Nephron (organoid): ENCODE results near the gene VWA8.
"Not testable (repeated sequence)": the region's sequence is repeated elsewhere in the genome, so short reads cannot be mapped to it uniquely, and the experiment has no call there.

Experiments
- H3K27ac Mint-ChIP-seq, 3 experiments: 2 replicates each; pipeline ENCODE4 v1.8.0; 2020; ENCODE audit warnings: mixed read lengths in 3 of 3, mild to moderate bottlenecking in 2 of 3, moderate library complexity in 1 of 3
- H3K27me3 Mint-ChIP-seq: 2 replicates; pipeline ENCODE4 v1.8.0; 2021; ENCODE audit warnings: low read depth, mild to moderate bottlenecking, moderate library complexity, mixed read lengths
- H3K36me3 Mint-ChIP-seq: 2 replicates; pipeline ENCODE4 v1.8.0; 2020; ENCODE audit warnings: low read depth, mixed read lengths
- H3K4me1 Mint-ChIP-seq: 2 replicates; pipeline ENCODE4 v1.8.0; 2020; ENCODE audit warnings: mixed read lengths
- H3K4me3 Mint-ChIP-seq, 3 experiments: 2 replicates each; pipeline ENCODE4 v1.8.0; 2020; ENCODE audit warnings: mild to moderate bottlenecking in 3 of 3, mixed read lengths in 3 of 3, moderate library complexity in 2 of 3
- H3K9me3 Mint-ChIP-seq: 2 replicates; pipeline ENCODE4 v1.8.0; 2020; ENCODE audit warnings: mixed read lengths
- TF ChIP-seq, protein P1 (sequence below), 3 experiments: fragments of 200-600 bp; sonication (generic); IDR thresholded peaks; one replicate each; pipeline ENCODE4 v1.5.0; 2021; ENCODE audit warnings: antibody characterized with exemption in 3 of 3; ENCODE audit not compliant: unreplicated experiment in 3 of 3

VWA8 gene

GRCh38 chr13:41650706-41651105 is 310.2 kb downstream of the VWA8 start:
- H3K4me3 Mint-ChIP-seq: no peak overlapping the region
- H3K4me1 Mint-ChIP-seq: peaks cover 9% of the 10 kb centered on the region
- no peaks in the 10 kb centered on the region for H3K9me3 Mint-ChIP-seq
- TF ChIP-seq, protein P1, sequence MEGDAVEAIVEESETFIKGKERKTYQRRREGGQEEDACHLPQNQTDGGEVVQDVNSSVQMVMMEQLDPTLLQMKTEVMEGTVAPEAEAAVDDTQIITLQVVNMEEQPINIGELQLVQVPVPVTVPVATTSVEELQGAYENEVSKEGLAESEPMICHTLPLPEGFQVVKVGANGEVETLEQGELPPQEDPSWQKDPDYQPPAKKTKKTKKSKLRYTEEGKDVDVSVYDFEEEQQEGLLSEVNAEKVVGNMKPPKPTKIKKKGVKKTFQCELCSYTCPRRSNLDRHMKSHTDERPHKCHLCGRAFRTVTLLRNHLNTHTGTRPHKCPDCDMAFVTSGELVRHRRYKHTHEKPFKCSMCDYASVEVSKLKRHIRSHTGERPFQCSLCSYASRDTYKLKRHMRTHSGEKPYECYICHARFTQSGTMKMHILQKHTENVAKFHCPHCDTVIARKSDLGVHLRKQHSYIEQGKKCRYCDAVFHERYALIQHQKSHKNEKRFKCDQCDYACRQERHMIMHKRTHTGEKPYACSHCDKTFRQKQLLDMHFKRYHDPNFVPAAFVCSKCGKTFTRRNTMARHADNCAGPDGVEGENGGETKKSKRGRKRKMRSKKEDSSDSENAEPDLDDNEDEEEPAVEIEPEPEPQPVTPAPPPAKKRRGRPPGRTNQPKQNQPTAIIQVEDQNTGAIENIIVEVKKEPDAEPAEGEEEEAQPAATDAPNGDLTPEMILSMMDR (IDR thresholded peaks at IDR 0.05; ENCODE audit: unreplicated experiment in 3 of 3): no peak
- peaks cover 11% of the 10 kb centered on the region for H3K36me3 Mint-ChIP-seq
- H3K27ac Mint-ChIP-seq: no peak overlapping the region
- no peaks in the 10 kb centered on the region for H3K27me3 Mint-ChIP-seq

- TF ChIP-seq, protein P1 (IDR thresholded peaks at IDR 0.05; ENCODE audit: unreplicated experiment in 3 of 3): peak; percentile 30 to 36 (median 32)
- no peak overlapping the region for H3K27ac Mint-ChIP-seq
- peaks cover 18% of the 10 kb centered on the region for H3K4me1 Mint-ChIP-seq
- H3K27me3 Mint-ChIP-seq: no peaks in the 10 kb centered on the region
- H3K9me3 Mint-ChIP-seq: no peaks in the 10 kb centered on the region
- no peak overlapping the region for H3K4me3 Mint-ChIP-seq
- peaks cover 9% of the 10 kb centered on the region for H3K36me3 Mint-ChIP-seq
Observed at GRCh38 chr13:41649659-41650058, 311.2 kb downstream of the VWA8 start.

DNA sequence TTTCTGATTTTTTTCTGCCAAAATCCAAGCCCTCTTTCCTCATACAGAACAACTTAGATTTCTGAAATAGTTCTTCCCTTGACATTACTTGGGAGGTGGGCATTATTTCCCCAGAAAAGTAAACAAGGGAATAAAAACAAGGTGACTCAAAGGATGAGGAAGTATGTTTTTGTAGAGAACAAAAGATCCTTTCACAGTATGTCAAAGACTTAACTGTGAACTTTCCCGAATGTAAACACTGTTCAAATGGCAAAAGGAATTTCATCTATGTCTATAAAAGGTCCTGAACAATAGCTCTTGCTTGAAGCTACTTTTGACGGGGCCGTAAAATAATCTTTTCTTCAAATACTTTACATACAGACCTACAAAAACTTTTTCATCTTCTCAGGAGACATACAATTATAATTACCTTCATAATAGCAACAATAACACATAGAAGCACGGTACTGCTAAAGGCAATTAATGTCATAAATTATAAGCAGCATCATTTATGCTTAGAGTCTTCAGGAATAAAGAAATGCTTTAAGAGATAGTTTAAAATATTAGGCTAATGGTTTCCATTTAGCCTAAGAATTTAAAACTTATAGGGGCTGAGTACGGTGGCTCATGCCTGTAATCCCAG is 312.5 kb downstream of the VWA8 start:
- Mint-ChIP-seq H3K27ac (peak overlapping the region; percentile 68 to 78 (median 68)), H3K4me1 (peaks cover 24% of the 10 kb centered on the region), H3K9me3 (no peaks in the 10 kb centered on the region), H3K4me3 (no peak overlapping the region), H3K27me3 (no peaks in the 10 kb centered on the region), H3K36me3 (no peaks in the 10 kb centered on the region)
- TF ChIP-seq, protein P1 (IDR thresholded peaks at IDR 0.05; ENCODE audit: unreplicated experiment in 3 of 3): no peak

- H3K9me3 Mint-ChIP-seq, H3K36me3 Mint-ChIP-seq, H3K4me3 Mint-ChIP-seq, H3K27me3 Mint-ChIP-seq: not testable (repeated sequence)
- Mint-ChIP-seq H3K27ac (peak overlapping the region; percentile 1 to 68 (median 68)), H3K4me1 (peaks cover 29% of the 10 kb centered on the region)
Observed at GRCh38 chr13:41647699-41648313, 313.1 kb downstream of the VWA8 start.

- H3K9me3 Mint-ChIP-seq: no peaks in the 10 kb centered on the region
- TF ChIP-seq, protein P1 (IDR thresholded peaks at IDR 0.05; ENCODE audit: unreplicated experiment in 3 of 3): no peak
- no peaks in the 10 kb centered on the region for H3K36me3 Mint-ChIP-seq
- H3K4me1 Mint-ChIP-seq: peaks cover 42% of the 10 kb centered on the region
- no peak overlapping the region for H3K4me3 Mint-ChIP-seq
- no peaks in the 10 kb centered on the region for H3K27me3 Mint-ChIP-seq
- H3K27ac Mint-ChIP-seq: peak overlapping the region; percentile 15 to 86 (median 53)
Observed at GRCh38 chr13:41645331-41645730, 315.6 kb downstream of the VWA8 start.

- Mint-ChIP-seq H3K4me1 (peaks cover 48% of the 10 kb centered on the region), H3K27me3 (no peaks in the 10 kb centered on the region), H3K9me3 (no peaks in the 10 kb centered on the region), H3K36me3 (no peaks in the 10 kb centered on the region), H3K4me3 (no peak overlapping the region), H3K27ac (peak overlapping the region; percentile 15 to 54 (median 22))
- TF ChIP-seq, protein P1 (IDR thresholded peaks at IDR 0.05; ENCODE audit: unreplicated experiment in 3 of 3): no peak
Observed at GRCh38 chr13:41644742-41645141, 316.2 kb downstream of the VWA8 start.
